ENCODE measurements around the gene PRSS12.
"Not testable (repeated sequence)": the region's sequence is repeated elsewhere in the genome, so short reads cannot be mapped to it uniquely, and the experiment has no call there.

Gene PRSS12

GRCh38 chr4:118318931-118319330 lies 33.9 kb downstream of the PRSS12 start:
- DNase-seq (ENCODE audit: low spot score) = no peak

GRCh38 chr4:118317691-118318090 lies 35.1 kb downstream of the PRSS12 start:
- DNase-seq (ENCODE audit: low spot score) = no peak

DNA sequence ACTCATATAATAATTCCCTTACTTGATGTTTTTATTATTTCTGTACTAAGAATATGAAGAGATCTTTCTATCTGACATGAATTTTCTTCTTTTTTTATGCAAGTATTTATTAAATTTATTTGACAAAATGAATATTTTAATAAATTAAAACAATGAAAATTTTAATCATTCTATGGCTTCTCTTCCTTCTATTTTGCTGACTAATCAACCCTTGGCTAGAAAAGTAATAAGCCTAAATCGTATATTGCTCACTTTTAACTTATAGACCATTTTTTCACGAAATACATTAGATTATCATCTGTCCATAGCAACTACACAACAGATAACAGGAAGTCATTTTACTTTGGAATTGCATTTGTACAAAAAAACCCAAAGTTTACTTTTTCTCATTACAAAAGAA lies 38.6 kb downstream of the PRSS12 start:
- DNase-seq (ENCODE audit: low spot score) = no peak

GRCh38 chr4:118313098-118313497 lies 39.7 kb downstream of the PRSS12 start:
- no peak for DNase-seq (ENCODE audit: low spot score)

- no peak for DNase-seq (ENCODE audit: low spot score)
Measured at GRCh38 chr4:118308306-118309030, 44.3 kb downstream of the PRSS12 start.

DNA sequence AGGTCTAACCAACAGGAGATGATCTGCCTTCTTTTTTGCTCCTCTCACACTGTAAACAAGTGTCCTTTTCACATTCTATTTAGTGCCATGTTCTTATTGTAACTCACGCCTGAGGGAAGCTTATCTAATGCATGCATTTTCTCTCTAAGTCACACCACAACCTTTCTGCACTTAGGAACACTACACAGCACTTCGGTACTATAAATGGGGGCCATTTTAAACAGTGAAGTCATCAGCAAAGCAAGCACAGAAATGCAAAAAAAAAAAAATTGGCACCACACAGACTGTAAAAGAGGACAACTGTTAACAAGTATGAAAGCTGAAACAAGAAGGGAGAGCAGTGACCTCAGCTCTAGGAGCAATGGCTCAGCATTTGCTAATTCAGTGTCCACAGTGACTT lies 45.2 kb downstream of the PRSS12 start:
- DNase-seq (ENCODE audit: low spot score) = no peak

GRCh38 chr4:118299619-118300018 lies 53.2 kb downstream of the PRSS12 start:
- DNase-seq (ENCODE audit: low spot score) = not testable (repeated sequence)

- DNase-seq (ENCODE audit: low spot score) = no peak
Measured at GRCh38 chr4:118296729-118297128, 56.1 kb downstream of the PRSS12 start.

- no peak for DNase-seq (ENCODE audit: low spot score)
Measured at GRCh38 chr4:118290951-118291350, 61.9 kb downstream of the PRSS12 start.

- no peak for DNase-seq (ENCODE audit: low spot score)
Measured at GRCh38 chr4:118289794-118290193, 63.0 kb downstream of the PRSS12 start.

GRCh38 chr4:118287711-118288451 lies 64.9 kb downstream of the PRSS12 start:
- DNase-seq (ENCODE audit: low spot score) = no peak

DNA sequence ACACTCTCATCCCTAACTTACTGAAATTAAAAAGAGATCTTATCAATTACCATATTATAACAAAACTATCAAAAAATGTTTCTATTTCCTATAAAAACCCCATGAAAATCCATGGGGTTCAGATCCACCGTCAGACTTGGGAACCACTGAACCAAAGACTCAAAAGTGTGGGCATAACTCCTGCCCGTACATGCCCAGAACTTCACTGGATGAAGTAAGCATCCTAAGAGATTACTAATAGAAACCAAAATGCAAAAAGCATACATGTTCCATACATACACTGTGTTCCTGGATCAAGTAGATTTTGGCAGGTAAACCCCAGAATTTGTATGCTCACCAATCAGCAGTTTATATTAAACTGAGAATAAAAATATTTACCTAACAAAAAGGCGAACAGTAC lies 66.1 kb downstream of the PRSS12 start:
- DNase-seq (ENCODE audit: low spot score) = no peak

GRCh38 chr4:118285931-118286330 lies 66.9 kb downstream of the PRSS12 start:
- DNase-seq (ENCODE audit: low spot score) = no peak

DNA sequence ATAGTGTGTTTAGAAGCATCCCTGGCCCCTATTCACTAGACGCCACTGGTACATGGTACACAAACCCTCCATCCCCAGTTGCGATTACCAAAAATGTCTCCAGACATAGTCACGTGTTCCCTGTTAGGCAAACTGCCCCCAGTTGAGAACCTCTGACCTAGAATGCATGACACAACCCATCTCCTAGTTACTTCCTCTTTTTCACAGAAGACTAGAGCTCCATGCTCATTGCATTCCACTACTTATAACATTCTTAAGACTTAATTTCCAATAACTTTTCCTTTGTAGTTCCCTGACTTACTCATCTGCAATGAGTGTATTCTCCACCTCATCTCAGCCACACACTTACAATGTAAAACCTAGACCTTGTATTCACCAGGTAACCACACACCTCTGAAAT lies 68.6 kb downstream of the PRSS12 start:
- DNase-seq (ENCODE audit: low spot score) = no peak

DNA sequence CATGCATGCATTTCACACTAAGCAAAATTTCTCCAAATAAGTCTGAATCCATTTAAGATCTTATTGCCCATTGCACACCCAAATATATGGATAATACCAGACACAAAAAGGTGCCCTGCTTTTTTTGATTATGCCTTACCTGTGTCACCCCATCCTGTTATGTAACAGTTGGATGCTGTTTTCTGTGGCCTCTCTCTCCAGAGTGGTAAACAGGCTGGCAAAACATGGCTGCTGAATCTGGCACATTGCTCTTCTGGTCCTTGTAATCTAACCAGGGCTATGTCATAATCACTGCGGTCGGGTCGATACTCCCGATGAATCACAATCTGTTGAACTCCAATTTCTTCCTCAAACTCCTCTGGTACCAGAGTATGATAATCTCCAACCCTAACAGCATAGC lies 70.1 kb downstream of the PRSS12 start:
- DNase-seq (ENCODE audit: low spot score) = no peak

GRCh38 chr4:118281611-118282442 lies 71.0 kb downstream of the PRSS12 start:
- DNase-seq (ENCODE audit: low spot score) = no peak

DNA sequence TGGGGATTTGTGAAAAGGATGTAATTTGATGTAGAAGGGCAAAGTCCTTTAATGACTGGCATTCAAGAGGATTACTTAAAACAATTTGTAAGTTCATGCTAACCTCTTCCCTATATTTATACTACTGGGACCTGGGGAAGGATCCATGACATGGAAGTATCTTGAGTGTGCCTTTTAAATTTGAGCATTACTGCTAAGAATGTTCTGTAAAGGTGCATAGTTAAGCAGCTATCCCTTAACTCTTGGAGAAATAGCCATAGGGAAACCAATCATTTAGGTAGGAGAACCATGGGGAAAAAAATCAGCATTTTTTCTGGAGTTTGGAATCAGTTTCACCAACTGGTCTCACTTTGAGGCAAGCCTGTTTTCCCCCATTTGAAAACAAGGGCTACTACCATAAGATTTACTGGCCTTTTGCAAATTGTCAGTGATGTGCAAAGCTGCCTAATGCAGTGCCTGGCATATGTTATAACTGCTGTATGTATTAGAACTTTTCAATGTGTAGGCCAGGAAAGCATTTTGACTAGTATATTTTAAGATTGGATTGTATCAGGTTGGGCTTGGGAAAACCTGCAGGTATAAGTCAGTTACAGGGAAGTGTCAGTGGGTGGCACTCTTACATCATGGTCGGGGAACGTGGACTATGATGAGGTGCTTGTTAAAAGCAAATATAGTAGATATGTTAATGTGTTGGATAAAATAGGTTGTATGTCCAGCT lies 72.1 kb downstream of the PRSS12 start:
- peak; percentile 48 for DNase-seq (ENCODE audit: low spot score)

DNA sequence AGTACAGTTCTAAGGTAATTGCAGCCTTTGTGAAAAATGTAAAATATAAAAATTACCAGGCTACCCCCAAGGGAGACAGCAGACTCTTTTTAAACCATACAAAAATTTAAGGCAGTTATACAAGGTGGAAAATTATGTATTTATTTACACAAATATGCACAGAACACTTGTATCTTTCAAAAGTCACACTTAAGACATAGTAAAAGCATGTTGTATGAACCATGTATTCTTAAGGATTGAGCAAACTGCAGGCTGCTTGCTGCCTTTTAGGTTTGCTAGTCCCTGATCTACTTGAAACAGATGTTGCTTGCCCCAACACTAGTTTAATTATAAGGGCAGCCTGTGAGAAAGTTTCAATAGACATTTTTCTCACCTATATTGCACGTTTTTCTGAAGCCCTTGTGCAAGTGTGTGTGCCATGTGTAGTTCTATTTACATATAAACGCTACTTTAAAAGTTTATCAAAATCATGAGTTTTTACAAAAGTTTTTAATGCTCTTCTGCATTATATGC lies 72.8 kb downstream of the PRSS12 start:
- no peak for DNase-seq (ENCODE audit: low spot score)

DNA sequence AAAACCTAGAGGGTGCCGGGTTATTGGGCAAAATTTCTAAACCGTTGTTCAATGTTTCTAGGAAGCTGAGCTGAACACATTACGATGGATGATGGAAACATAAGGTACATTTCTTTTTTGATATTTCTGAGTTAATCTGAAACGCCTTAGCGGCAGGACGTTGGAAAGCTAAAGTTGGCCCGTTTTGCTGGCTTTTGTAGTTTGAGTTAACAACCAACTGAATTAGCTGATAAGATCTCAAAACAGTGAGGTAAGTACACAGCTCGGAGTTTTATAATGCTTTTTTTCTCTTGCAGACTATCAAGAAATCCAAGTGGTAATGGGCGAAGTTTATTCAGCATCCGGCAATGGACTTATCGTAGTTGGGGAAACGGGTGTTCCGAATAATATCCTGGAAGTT lies 73.5 kb downstream of the PRSS12 start:
- DNase-seq (ENCODE audit: low spot score) = no peak

DNA sequence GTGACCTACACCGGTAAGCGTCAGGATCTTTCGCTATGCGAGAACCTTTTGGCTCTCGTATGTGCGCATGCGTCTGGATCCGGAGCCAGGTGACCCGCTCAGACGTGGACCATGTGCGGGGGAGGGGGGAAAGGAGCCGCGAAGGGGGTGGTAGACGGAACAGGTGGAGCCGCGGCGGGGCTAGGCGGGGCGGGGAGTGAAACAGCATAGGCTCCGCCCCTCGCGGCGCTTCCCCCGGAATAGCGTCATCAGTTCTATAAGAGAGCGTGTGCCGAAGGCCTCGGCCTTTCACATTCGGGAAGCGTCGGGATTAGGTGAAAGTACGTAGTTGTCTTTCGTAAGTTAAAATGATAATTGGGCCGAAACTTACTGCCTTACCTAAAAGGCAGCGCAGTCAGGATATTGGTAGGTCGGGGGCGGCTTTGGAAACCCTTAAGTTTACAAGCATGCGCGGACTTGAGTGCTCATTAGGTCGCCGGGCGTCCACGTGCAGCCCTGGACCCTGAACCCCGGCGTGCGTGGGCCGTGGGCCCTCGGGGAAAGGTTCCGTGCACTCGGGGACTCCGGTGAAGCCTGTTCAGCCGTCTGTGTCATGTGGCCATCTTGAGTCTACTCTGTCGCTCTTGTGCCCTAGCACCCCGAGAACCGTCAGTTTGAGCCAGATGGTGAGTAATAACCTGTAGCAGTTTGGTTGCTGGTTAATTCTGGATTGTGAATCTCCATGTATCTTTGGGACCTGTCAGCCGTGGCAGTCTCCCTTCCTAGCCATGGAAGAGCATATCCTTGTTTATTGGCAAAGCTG lies 74.1 kb downstream of the PRSS12 start:
- DNase-seq (ENCODE audit: low spot score) = peak; percentile 98

GRCh38 chr4:118277243-118277642 lies 75.6 kb downstream of the PRSS12 start:
- DNase-seq (ENCODE audit: low spot score) = no peak
